ENCODE measurements around the gene ARHGEF10L. TPM values are rescaled to one million over a fixed set of nuclear protein-coding genes. Genes with fewer than 3 reads are reported as not detected.

Gene ARHGEF10L
- total RNA-seq, 4 donors from 2014 or later: 38.5 to 73.8 (median 41.7) TPM

GRCh38 chr1:17585266-17585987 lies 45.9 kb downstream of the ARHGEF10L start:
- Histone ChIP-seq H3K27ac (peak overlapping the region in 3 of 4 donors; percentile 10 to 83 (median 81)), H3K4me1 (peaks cover 0 to 64% (median 27%) of the 10 kb centered on the region in 4 donors)

GRCh38 chr1:17586172-17586964 lies 46.9 kb downstream of the ARHGEF10L start:
- Histone ChIP-seq H3K9me3 (no peaks in the 10 kb centered on the region), H3K4me3 (no peak overlapping the region), H3K4me1 (peaks cover 0 to 67% (median 26%) of the 10 kb centered on the region in 4 donors), H3K36me3 (peaks cover 0 to 7% (median 0%) of the 10 kb centered on the region in 3 donors), H3K27ac (peak overlapping the region in 3 of 4 donors; percentile 42 to 83 (median 81)), H3K27me3 (no peaks in the 10 kb centered on the region)
- 53 to 65% methylated on average over 10 of the region's 10 CpGs for WGBS, 2 donors
- TF ChIP-seq CTCF (IDR thresholded peaks at IDR 0.05) (no peak), EP300 (IDR thresholded peaks at IDR 0.05) (peak in 1 of 2 donors; percentile 56)
- no peak for DNase-seq (ENCODE audit: low spot score in 2 of 2)

More at GRCh38 chr1:17585266-17585987, 45.9 kb downstream of the ARHGEF10L start:
- 76 to 88% methylated on average over 9 of the region's 9 CpGs for WGBS, 2 donors
- DNase-seq (ENCODE audit: low spot score in 2 of 2): no peak
- TF ChIP-seq CTCF (IDR thresholded peaks at IDR 0.05) (no peak), EP300 (IDR thresholded peaks at IDR 0.05) (no peak), POLR2A (IDR thresholded peaks at IDR 0.05) (no peak)
- Histone ChIP-seq H3K4me3 (no peak overlapping the region), H3K36me3 (peaks cover 0 to 4% (median 0%) of the 10 kb centered on the region in 3 donors), H3K9me3 (no peaks in the 10 kb centered on the region), H3K27me3 (no peaks in the 10 kb centered on the region)

GRCh38 chr1:17587693-17588047 lies 48.2 kb downstream of the ARHGEF10L start:
- no peak overlapping the region for H3K4me3 ChIP-seq
- peak overlapping the region in 3 of 4 donors; percentile 70 to 83 (median 81) for H3K27ac ChIP-seq

GRCh38 chr1:17588048-17588871 lies 48.8 kb downstream of the ARHGEF10L start:
- TF ChIP-seq EP300 (IDR thresholded peaks at IDR 0.05) (no peak), POLR2A (IDR thresholded peaks at IDR 0.05) (no peak), CTCF (IDR thresholded peaks at IDR 0.05) (no peak)
- no peaks in the 10 kb centered on the region for H3K27me3 ChIP-seq
- WGBS, 2 donors: 23 to 28% methylated on average over 11 of the region's 13 CpGs
- H3K36me3 ChIP-seq: peaks cover 0 to 11% (median 0%) of the 10 kb centered on the region in 3 donors
- no peaks in the 10 kb centered on the region for H3K9me3 ChIP-seq
- H3K27ac ChIP-seq: peak overlapping the region in 3 of 4 donors; percentile 70 to 83 (median 81)
- H3K4me1 ChIP-seq: peaks cover 0 to 70% (median 30%) of the 10 kb centered on the region in 4 donors
- no peak overlapping the region for H3K4me3 ChIP-seq
- no peak for DNase-seq (ENCODE audit: low spot score in 2 of 2)

More at GRCh38 chr1:17587693-17588047, 48.2 kb downstream of the ARHGEF10L start:
- no peaks in the 10 kb centered on the region for H3K9me3 ChIP-seq
- DNase-seq (ENCODE audit: low spot score in 2 of 2): no peak
- H3K27me3 ChIP-seq: no peaks in the 10 kb centered on the region
- WGBS, 2 donors: 43 to 45% methylated on average over 3 of the region's 3 CpGs
- TF ChIP-seq POLR2A (IDR thresholded peaks at IDR 0.05): no peak
- no peak for TF ChIP-seq EP300 (IDR thresholded peaks at IDR 0.05)
- no peak for TF ChIP-seq CTCF (IDR thresholded peaks at IDR 0.05)
- H3K36me3 ChIP-seq: peaks cover 0 to 7% (median 0%) of the 10 kb centered on the region in 3 donors
- H3K4me1 ChIP-seq: peaks cover 0 to 72% (median 30%) of the 10 kb centered on the region in 4 donors
